Choroid plexus epithelial cell (primary cell): ENCODE results near the gene ARPP19.
"Not testable (repeated sequence)": the region's sequence is repeated elsewhere in the genome, so short reads cannot be mapped to it uniquely, and the experiment has no call there.

Experiments
- DNase-seq: peaks from one replicate; pipeline ENCODE4 v3.0.0-alpha.2; 2010; ENCODE audit warnings: low read depth
- H3K4me3 ChIP-seq: 2 replicates; pipeline ENCODE4 v1.5.1; 2011; ENCODE audit warnings: low read depth, mild to moderate bottlenecking, control low read depth, low read length, moderate library complexity
- TF ChIP-seq, protein P1 (sequence below): conservative IDR thresholded peaks from 2 replicates; pipeline ENCODE4 v1.5.1; 2011; ENCODE audit warnings: low read depth, mild to moderate bottlenecking, control low read depth, inconsistent platforms, low read length, moderate library complexity

The ARPP19 gene

DNA sequence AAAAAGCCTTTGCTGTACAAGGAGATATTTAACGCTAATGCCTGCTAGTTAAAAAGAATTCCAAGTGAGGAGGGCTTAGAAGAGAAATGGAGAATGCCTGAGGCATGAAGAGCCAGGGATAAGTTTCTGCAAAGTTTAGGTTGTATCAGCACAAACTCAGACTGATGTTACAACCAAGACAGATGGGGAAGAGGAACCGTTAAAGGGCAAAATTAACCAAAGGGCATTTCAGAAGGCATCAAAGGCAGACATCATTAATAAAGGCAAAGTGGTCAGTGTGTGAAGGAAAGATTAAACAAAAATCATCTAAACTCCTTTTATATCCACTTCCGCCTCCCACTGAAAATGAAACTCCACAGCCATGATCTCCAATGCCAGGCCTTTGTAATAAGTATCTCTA, 47.1 kb downstream of the ARPP19 start:
- DNase-seq, result no peak
- H3K4me3 ChIP-seq, result no peak overlapping the region
- TF ChIP-seq, protein P1, sequence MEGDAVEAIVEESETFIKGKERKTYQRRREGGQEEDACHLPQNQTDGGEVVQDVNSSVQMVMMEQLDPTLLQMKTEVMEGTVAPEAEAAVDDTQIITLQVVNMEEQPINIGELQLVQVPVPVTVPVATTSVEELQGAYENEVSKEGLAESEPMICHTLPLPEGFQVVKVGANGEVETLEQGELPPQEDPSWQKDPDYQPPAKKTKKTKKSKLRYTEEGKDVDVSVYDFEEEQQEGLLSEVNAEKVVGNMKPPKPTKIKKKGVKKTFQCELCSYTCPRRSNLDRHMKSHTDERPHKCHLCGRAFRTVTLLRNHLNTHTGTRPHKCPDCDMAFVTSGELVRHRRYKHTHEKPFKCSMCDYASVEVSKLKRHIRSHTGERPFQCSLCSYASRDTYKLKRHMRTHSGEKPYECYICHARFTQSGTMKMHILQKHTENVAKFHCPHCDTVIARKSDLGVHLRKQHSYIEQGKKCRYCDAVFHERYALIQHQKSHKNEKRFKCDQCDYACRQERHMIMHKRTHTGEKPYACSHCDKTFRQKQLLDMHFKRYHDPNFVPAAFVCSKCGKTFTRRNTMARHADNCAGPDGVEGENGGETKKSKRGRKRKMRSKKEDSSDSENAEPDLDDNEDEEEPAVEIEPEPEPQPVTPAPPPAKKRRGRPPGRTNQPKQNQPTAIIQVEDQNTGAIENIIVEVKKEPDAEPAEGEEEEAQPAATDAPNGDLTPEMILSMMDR, result no peak

DNA sequence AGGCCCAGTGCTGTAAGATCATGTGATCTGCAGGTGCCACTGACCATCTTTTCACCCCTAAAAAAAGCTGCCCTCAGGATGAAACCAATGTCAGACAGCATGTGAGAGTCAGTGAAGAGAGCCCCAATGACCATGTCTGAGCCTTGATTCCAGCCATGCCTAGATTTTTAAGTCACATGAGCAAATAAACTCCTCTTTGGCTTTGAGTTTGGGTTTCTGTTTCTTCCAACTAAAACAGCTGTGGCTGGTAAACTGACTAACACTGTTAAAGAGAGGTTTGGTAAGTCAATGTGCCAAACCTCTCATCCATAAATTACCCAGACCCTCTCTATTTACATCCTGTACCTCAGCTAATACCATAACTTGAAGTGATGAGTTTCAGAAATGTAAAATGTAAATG, 48.4 kb downstream of the ARPP19 start:
- no peak for DNase-seq
- H3K4me3 ChIP-seq, result no peak overlapping the region
- TF ChIP-seq, protein P1, result no peak

DNA sequence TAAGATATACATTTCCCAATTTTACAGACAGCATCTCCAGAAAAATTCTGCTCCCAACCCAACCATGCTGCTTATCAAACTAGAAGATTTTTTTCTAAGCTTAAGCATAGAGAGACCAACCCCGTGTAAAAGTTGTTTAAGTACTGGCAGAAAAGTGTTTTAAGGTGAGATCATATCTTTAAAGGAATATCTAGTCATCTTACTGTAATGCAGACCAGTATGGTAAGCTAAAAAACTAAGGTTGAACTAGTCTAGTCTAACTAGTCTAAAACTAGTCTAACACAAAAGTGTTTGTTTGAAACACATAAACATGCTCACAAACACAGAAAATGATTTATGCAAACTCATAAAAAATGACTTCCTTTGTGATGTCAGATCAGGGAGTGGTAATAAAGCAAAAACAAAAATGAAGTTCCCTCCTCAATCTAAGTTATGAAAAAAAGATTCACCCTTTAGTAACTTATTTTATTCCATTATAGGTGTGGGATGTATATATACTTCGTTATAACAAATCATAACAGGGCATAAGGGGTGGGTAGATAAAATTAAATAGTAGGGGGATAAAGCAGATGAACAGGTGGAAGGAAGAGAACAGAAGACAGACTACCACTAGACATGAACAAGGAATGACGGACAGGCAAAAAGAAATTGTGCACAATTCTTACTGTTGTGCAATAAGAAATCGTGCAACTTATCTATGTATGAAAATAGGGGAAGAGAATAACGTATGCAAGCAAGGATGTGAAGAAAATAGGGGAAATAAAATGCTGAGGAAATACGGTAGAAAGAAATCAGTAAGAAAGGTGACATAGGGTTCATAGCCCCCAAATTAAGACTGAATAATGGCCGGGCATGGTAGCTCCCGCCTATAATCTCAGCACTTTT, 50.1 kb downstream of the ARPP19 start:
- TF ChIP-seq, protein P1, result no peak
- DNase-seq, result no peak
- H3K4me3 ChIP-seq, result no peak overlapping the region

DNA sequence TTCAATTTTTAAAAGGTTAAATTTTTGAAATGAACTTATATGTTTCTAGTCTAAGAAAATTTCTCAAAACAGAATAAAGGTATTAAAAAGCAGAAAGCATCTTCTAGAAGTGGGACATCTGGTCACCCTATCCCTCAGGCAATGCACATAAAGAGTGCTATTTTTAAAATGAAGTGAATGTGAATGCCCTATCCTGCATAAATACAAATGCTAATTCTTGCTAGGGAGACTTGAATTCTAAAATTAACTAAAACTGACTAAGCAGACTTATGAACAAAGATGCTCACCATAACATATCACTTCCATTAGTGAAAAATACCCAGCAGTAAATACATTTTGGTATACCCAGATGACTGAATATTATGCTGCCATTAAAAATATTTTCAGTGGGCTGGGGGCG, 51.8 kb downstream of the ARPP19 start:
- no peak overlapping the region for H3K4me3 ChIP-seq
- TF ChIP-seq, protein P1, result no peak
- no peak for DNase-seq

DNA sequence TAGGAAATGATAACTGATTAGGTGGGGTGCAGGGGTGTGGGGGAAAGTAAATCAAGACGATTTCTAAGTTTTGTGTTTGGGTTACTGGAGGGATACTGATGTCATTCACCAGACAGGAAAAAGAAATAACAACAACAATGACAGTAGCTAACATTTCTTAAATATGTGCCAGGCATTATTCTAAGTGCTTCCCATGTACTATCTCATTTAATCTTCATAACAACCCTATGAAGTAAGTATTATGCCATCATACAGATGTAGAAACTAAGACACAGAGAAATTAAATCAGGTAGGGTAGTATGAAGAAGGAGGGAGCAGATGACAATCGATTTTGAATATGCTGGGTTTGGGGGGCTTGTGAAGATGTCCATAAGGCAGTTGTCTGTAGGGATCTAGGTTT, 53.5 kb downstream of the ARPP19 start:
- TF ChIP-seq, protein P1, result no peak
- DNase-seq, result no peak
- no peak overlapping the region for H3K4me3 ChIP-seq

DNA sequence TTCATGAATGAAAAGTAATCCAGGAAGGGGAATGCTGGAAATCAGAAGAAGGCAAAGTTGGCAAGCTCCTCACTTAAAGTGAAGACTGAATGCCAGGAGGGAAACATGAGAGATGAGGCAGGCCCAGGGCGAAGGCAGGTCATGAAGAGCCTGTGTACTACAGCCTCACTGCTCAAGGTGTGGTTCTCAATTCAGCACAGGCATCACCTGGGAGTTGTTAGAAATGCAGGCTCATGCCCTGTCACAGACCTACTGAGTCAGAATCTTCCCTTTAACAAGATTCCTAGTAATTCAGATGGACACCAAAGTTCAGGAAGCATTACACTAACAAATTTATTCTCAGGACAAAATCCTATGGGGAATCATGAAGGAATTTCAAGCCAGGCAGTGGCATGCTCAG, 54.3 kb downstream of the ARPP19 start:
- DNase-seq, result no peak
- TF ChIP-seq, protein P1, result no peak
- no peak overlapping the region for H3K4me3 ChIP-seq

DNA sequence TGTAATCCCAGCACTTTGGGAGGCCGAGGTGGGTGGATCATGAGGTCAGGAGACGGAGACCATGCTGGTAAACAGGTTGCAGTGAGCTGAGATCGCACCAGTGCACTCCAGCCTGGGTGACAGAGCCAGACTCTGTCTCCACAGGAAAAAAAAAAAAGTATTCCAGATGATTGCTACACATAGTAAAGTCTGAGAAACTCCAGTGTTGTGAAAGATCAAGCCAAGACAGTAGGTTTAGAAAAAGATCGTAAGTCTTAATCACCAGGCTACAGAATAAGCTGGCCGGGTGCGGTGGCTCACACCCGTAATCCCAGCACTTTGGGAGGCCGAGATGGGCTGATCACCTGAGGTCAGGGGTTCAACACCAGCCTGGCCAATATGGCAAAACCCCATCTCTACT, 56.0 kb downstream of the ARPP19 start:
- H3K4me3 ChIP-seq, result not testable (repeated sequence)
- DNase-seq, result peak; percentile 55
